Neural progenitor cell (in vitro differentiated cells): ENCODE data around the gene SLF2.

Experiments used
- CTCF ChIP-seq: fragments of 200-600 bp; sonication (generic); IDR thresholded peaks from 2 replicates; pipeline ENCODE4 v1.5.1; 2017; ENCODE audit warnings: antibody characterized with exemption, mild to moderate bottlenecking
- EZH2 ChIP-seq: fragments of 200-600 bp; sonication (generic); IDR thresholded peaks from 2 replicates; pipeline ENCODE4 v1.6.1; 2017; ENCODE audit warnings: antibody characterized with exemption, mild to moderate bottlenecking, moderate library complexity
- EZH2phosphoT487 ChIP-seq: fragments of 200-600 bp; sonication (generic); IDR thresholded peaks from 2 replicates; pipeline ENCODE4 v1.6.1; 2017; ENCODE audit warnings: antibody characterized with exemption

- no peak for TF ChIP-seq CTCF
- TF ChIP-seq EZH2 = no peak
- TF ChIP-seq EZH2phosphoT487 = no peak
These were observed 47.5 kb downstream of the SLF2 start for GRCh38 chr10:100960251-100960650.
